HepG2 (cell line): ENCODE measurements around the gene ROMO1. TPM values are rescaled to one million over a fixed set of nuclear protein-coding genes. Genes with fewer than 3 reads are reported as not detected.

ENCODE experiments used
- ATF7 ChIP-seq, 2 experiments: fragments of 450-650 bp in 1 of 2; sonication (generic) in 1 of 2; formaldehyde crosslinking in 1 of 2; IDR thresholded peaks; 2 replicates each; pipeline versions ENCODE4 v1.4.0 to v1.6.1; 2016 to 2020; ENCODE audit warnings: antibody characterized with exemption in 1 of 2, mild to moderate bottlenecking in 1 of 2, missing genetic modification reagents in 1 of 2
- DPF2 ChIP-seq: sonication (generic); formaldehyde crosslinking; IDR thresholded peaks from 2 replicates; pipeline ENCODE4 v1.4.0; 2020; ENCODE audit warnings: mild to moderate bottlenecking, low read depth, missing genetic modification reagents, borderline replicate concordance
- GTF3A ChIP-seq: sonication (generic); formaldehyde crosslinking; conservative IDR thresholded peaks from 2 replicates; pipeline ENCODE4 v1.4.0; 2020; ENCODE audit warnings: mild to moderate bottlenecking, missing genetic modification reagents
- HNRNPH1 ChIP-seq: fragments of 200-400 bp; formaldehyde crosslinking; optimal IDR thresholded peaks from 2 replicates; pipeline ENCODE3; 2017; ENCODE audit warnings: mild to moderate bottlenecking, low read depth, low read length
- HOXA9 ChIP-seq: sonication (generic); formaldehyde crosslinking; IDR thresholded peaks from 2 replicates; pipeline ENCODE4 v1.8.1; 2022; ENCODE audit warnings: missing genetic modification reagents, mild to moderate bottlenecking, moderate library complexity, borderline replicate concordance
- MTA1 ChIP-seq: sonication (generic); formaldehyde crosslinking; IDR thresholded peaks from 2 replicates; pipeline ENCODE4 v1.4.0; 2020; ENCODE audit warnings: missing genetic modification reagents, mild to moderate bottlenecking, borderline replicate concordance
- MXI1 ChIP-seq: IDR thresholded peaks from 3 replicates; pipeline ENCODE4 v1.6.1; 2012; ENCODE audit warnings: low read depth, low read length, inconsistent platforms, borderline replicate concordance
- NR2F1 ChIP-seq, 2 experiments: fragments of 450-650 bp in 1 of 2; formaldehyde crosslinking in 1 of 2; IDR thresholded peaks; 2 replicates each; pipeline versions ENCODE4 v1.5.0 to v1.6.1; 2016 to 2020; ENCODE audit warnings: mild to moderate bottlenecking in 1 of 2, missing compliant biosample characterization in 1 of 2, missing genetic modification reagents in 1 of 2, moderate library complexity in 1 of 2
- NR2F6 ChIP-seq, 2 experiments: IDR thresholded peaks; 2 replicates each; pipeline ENCODE4 v1.6.1; 2016; ENCODE audit warnings: antibody characterized with exemption in 1 of 2, mild to moderate bottlenecking in 1 of 2
- PCBP2 ChIP-seq: fragments of 200-400 bp; formaldehyde crosslinking; optimal IDR thresholded peaks from 2 replicates; pipeline ENCODE3; 2018; ENCODE audit warnings: low read length, low read depth; ENCODE audit not compliant: poor library complexity, severe bottlenecking
- PITX1 ChIP-seq: sonication (generic); formaldehyde crosslinking; IDR thresholded peaks from 2 replicates; pipeline ENCODE4 v1.5.1; 2020; ENCODE audit warnings: mild to moderate bottlenecking, missing genetic modification reagents
- ZFP37 ChIP-seq: sonication (generic); formaldehyde crosslinking; IDR thresholded peaks from 2 replicates; pipeline ENCODE4 v1.4.0; 2020; ENCODE audit warnings: missing genetic modification reagents, borderline replicate concordance
- ZNF333 ChIP-seq: sonication (generic); formaldehyde crosslinking; IDR thresholded peaks from 2 replicates; pipeline ENCODE4 v1.4.0; 2020; ENCODE audit warnings: mild to moderate bottlenecking, missing genetic modification reagents, borderline replicate concordance
- ZNF446 ChIP-seq: sonication (generic); formaldehyde crosslinking; IDR thresholded peaks from 2 replicates; pipeline ENCODE4 v1.5.0; 2020; ENCODE audit warnings: mild to moderate bottlenecking, missing genetic modification reagents
- ZNF644 ChIP-seq: IDR thresholded peaks from 2 replicates; pipeline ENCODE4 v1.6.1; 2016; ENCODE audit warnings: low read depth
- ZNF75D ChIP-seq: sonication (generic); formaldehyde crosslinking; IDR thresholded peaks from 2 replicates; pipeline ENCODE4 v1.8.1; 2023; ENCODE audit warnings: missing genetic modification reagents, mild to moderate bottlenecking, borderline replicate concordance
- polyA plus RNA-seq, 8 experiments: library from polyadenylated mRNA; depleted of rRNA in 3 of 8; stranded (reverse) in 7 of 8; unstranded in 1 of 8; fragments of >200 nt; fragmentation: Illumina TruSeq in 4 of 8; extraction: Trizol in 4 of 8; gene quantifications; 2 replicates each; pipeline versions ENCODE4 v1.2.1 to v1.2.3, GENCODE V29; 2011 to 2016; ENCODE audit warnings: low read depth in 4 of 8, missing spikeins in 1 of 8, mixed read lengths in 1 of 8; ENCODE audit not compliant: insufficient read depth in 1 of 8
- total RNA-seq, 5 experiments: library from RNA; depleted of rRNA; stranded (reverse); fragments of >200 nt; fragmentation: Illumina TruSeq; extraction: Trizol; gene quantifications; 2 replicates each; pipeline ENCODE4 v1.2.3, GENCODE V29; 2016; ENCODE audit warnings: low read depth in 1 of 5
- TF ChIP-seq, protein P1 (sequence below): sonication (generic); formaldehyde crosslinking; IDR thresholded peaks from 2 replicates; pipeline ENCODE4 v1.4.0; 2020; ENCODE audit warnings: mild to moderate bottlenecking, missing genetic modification reagents, borderline replicate concordance
- TF ChIP-seq, protein P2 (sequence below): sonication (generic); formaldehyde crosslinking; IDR thresholded peaks from 2 replicates; pipeline ENCODE4 v1.5.1; 2020; ENCODE audit warnings: missing genetic modification reagents, mild to moderate bottlenecking, borderline replicate concordance
- TF ChIP-seq, protein P3 (sequence below): sonication (generic); formaldehyde crosslinking; IDR thresholded peaks from 2 replicates; pipeline ENCODE4 v1.4.0; 2020; ENCODE audit warnings: mild to moderate bottlenecking, missing genetic modification reagents
- TF ChIP-seq, protein P4 (sequence below): sonication (generic); formaldehyde crosslinking; conservative IDR thresholded peaks from 2 replicates; pipeline ENCODE4 v1.8.1; 2023; ENCODE audit warnings: missing genetic modification reagents

Gene ROMO1
- total and polyA plus RNA-seq, 2 of the 13 experiments (the other 11 are each of a cell fraction or from before 2014, with no cell fraction given): 636 to 755 TPM

DNA sequence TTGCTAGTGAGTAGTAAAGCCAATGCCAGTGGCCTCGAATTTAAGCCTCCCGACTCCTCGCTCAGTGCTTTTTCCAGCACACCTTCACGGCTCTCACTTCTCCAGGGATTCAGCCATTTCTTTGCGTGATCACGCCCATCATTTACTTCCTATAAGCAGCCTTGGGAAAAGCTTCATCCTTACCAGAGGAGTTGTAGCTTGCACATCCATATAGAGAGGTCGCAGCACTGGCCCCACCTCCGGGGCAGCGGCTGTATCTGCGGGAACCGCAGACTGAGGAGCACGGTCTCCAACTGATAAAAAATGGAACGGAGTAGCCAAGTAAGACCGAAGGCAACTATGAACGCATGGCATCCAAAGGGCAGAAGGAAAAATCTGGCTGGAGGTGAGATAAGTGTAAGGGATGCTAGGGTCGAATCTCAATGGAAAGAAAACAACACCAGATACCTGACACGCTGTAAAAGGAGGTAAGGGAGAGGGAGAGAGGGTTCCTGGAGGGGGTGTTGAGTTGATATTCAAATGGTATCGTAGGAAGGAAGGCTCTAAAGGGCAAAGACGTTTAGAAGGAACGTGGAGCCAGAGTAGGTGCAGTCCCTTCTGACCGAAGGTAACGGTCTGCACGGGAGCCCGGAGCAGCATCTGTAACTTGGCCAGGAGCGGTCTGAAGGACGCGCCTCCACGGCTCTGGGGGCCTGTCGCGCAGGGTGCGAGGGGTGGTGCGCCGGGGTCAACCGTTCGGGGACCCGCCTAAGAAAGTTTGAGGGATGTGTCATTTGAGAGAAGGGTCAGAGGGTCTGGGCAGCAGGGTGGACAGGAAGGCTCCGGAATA is 693 bp upstream of the ROMO1 start (continued):
- TF ChIP-seq MXI1: peak; percentile 12; the same call in 1 of the 3 replicates
- 0 out of 2 replicates have a peak, but pooled peaks have one; percentile 9 for TF ChIP-seq DPF2 (CRISPR knock-in tag)
- TF ChIP-seq GTF3A (CRISPR knock-in tag): peak; percentile 96; the same call in 1 of the 2 replicates
- peak; percentile 15; the same call in 1 of the 2 replicates for TF ChIP-seq PITX1 (CRISPR knock-in tag)
- peak; percentile 87 for TF ChIP-seq ZNF446
- TF ChIP-seq ZFP37: 0 out of 2 replicates have a peak, but pooled peaks have one; percentile 47
- peak in 1 of 2 experiments; percentile 36; a peak in 1 of 4 replicates for TF ChIP-seq NR2F1 (CRISPR knock-in tag; IDR thresholded peaks at IDR 0.05)
- peak; percentile 33 for TF ChIP-seq MTA1 (CRISPR knock-in tag)
- no peak for TF ChIP-seq ZNF333 (CRISPR knock-in tag)
- TF ChIP-seq, protein P1, sequence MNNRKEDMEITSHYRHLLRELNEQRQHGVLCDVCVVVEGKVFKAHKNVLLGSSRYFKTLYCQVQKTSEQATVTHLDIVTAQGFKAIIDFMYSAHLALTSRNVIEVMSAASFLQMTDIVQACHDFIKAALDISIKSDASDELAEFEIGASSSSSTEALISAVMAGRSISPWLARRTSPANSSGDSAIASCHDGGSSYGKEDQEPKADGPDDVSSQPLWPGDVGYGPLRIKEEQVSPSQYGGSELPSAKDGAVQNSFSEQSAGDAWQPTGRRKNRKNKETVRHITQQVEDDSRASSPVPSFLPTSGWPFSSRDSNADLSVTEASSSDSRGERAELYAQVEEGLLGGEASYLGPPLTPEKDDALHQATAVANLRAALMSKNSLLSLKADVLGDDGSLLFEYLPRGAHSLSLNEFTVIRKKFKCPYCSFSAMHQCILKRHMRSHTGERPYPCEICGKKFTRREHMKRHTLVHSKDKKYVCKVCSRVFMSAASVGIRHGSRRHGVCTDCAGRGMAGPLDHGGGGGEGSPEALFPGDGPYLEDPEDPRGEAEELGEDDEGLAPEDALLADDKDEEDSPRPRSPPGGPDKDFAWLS (CRISPR knock-in tag): peak; percentile 90; the same call in 1 of the 2 replicates
- TF ChIP-seq, protein P2, sequence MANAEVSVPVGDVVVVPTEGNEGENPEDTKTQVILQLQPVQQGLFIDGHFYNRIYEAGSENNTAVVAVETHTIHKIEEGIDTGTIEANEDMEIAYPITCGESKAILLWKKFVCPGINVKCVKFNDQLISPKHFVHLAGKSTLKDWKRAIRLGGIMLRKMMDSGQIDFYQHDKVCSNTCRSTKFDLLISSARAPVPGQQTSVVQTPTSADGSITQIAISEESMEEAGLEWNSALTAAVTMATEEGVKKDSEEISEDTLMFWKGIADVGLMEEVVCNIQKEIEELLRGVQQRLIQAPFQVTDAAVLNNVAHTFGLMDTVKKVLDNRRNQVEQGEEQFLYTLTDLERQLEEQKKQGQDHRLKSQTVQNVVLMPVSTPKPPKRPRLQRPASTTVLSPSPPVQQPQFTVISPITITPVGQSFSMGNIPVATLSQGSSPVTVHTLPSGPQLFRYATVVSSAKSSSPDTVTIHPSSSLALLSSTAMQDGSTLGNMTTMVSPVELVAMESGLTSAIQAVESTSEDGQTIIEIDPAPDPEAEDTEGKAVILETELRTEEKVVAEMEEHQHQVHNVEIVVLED (CRISPR knock-in tag): 0 out of 2 replicates have a peak, but pooled peaks have one; percentile 3
- TF ChIP-seq, protein P3, sequence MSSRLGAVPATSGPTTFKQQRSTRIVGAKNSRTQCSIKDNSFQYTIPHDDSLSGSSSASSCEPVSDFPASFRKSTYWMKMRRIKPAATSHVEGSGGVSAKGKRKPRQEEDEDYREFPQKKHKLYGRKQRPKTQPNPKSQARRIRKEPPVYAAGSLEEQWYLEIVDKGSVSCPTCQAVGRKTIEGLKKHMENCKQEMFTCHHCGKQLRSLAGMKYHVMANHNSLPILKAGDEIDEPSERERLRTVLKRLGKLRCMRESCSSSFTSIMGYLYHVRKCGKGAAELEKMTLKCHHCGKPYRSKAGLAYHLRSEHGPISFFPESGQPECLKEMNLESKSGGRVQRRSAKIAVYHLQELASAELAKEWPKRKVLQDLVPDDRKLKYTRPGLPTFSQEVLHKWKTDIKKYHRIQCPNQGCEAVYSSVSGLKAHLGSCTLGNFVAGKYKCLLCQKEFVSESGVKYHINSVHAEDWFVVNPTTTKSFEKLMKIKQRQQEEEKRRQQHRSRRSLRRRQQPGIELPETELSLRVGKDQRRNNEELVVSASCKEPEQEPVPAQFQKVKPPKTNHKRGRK (CRISPR knock-in tag): peak; percentile 10; the same call in 1 of the 2 replicates
- peak; percentile 74 for TF ChIP-seq PCBP2
- no peak for TF ChIP-seq ZNF75D (CRISPR knock-in tag)
- no peak for TF ChIP-seq HNRNPH1
- no peak for TF ChIP-seq ATF7 (IDR thresholded peaks at IDR 0.05)
- 0 out of 2 replicates have a peak, but pooled peaks have one; percentile 36 for TF ChIP-seq ATF7 (CRISPR knock-in tag; IDR thresholded peaks at IDR 0.05)
- TF ChIP-seq HOXA9 (CRISPR knock-in tag): no peak; the same call in 1 of the 2 replicates
- TF ChIP-seq ZNF644 (CRISPR knock-in tag): 0 out of 2 replicates have a peak, but pooled peaks have one; percentile 8
- TF ChIP-seq NR2F6 (IDR thresholded peaks at IDR 0.05): no peak
- TF ChIP-seq NR2F6 (CRISPR knock-in tag; IDR thresholded peaks at IDR 0.05): no peak
- TF ChIP-seq, protein P4, sequence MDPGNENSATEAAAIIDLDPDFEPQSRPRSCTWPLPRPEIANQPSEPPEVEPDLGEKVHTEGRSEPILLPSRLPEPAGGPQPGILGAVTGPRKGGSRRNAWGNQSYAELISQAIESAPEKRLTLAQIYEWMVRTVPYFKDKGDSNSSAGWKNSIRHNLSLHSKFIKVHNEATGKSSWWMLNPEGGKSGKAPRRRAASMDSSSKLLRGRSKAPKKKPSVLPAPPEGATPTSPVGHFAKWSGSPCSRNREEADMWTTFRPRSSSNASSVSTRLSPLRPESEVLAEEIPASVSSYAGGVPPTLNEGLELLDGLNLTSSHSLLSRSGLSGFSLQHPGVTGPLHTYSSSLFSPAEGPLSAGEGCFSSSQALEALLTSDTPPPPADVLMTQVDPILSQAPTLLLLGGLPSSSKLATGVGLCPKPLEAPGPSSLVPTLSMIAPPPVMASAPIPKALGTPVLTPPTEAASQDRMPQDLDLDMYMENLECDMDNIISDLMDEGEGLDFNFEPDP: 0 out of 2 replicates have a peak, but pooled peaks have one; percentile 75
